HG03442 (cell line): Measurements from ENCODE around the gene FYN.

Experiments used
- ATAC-seq: cut with Tn5 transposase; IDR thresholded peaks from one replicate; pipeline ENCODE4 v1.9.1; 2021; ENCODE audit warnings: mild to moderate bottlenecking, moderate library complexity; ENCODE audit not compliant: unreplicated experiment

The FYN gene

GRCh38 chr6:111734068-111735061 is 138.9 kb downstream of the FYN start:
- no peak for ATAC-seq

GRCh38 chr6:111732390-111732789 is 140.9 kb downstream of the FYN start:
- no peak for ATAC-seq

GRCh38 chr6:111731456-111732195 is 141.6 kb downstream of the FYN start:
- ATAC-seq = no peak

- no peak for ATAC-seq
These were observed 142.4 kb downstream of the FYN start for GRCh38 chr6:111730864-111731263.

- ATAC-seq = no peak
These were observed 145.4 kb downstream of the FYN start for GRCh38 chr6:111727802-111728201.

GRCh38 chr6:111727041-111727440 is 146.2 kb downstream of the FYN start:
- no peak for ATAC-seq

- no peak for ATAC-seq
These were observed 147.7 kb downstream of the FYN start for GRCh38 chr6:111725446-111726112.

- peak; percentile 99 for ATAC-seq
These were observed 148.7 kb downstream of the FYN start for GRCh38 chr6:111724505-111724904.

GRCh38 chr6:111724039-111724438 is 149.2 kb downstream of the FYN start:
- ATAC-seq = peak; percentile 26

GRCh38 chr6:111723412-111723970 is 149.8 kb downstream of the FYN start:
- ATAC-seq = no peak

GRCh38 chr6:111722179-111722731 is 151.0 kb downstream of the FYN start:
- no peak for ATAC-seq

- ATAC-seq = no peak
These were observed 151.5 kb downstream of the FYN start for GRCh38 chr6:111721753-111722154.

- ATAC-seq = no peak
These were observed 152.2 kb downstream of the FYN start for GRCh38 chr6:111720931-111721496.

- ATAC-seq = no peak
These were observed 154.3 kb downstream of the FYN start for GRCh38 chr6:111718990-111719389.

- no peak for ATAC-seq
These were observed 154.9 kb downstream of the FYN start for GRCh38 chr6:111718326-111718725.

- no peak for ATAC-seq
These were observed 155.6 kb downstream of the FYN start for GRCh38 chr6:111717621-111718020.

GRCh38 chr6:111716325-111716724 is 156.9 kb downstream of the FYN start:
- no peak for ATAC-seq

GRCh38 chr6:111715321-111715720 is 157.9 kb downstream of the FYN start:
- no peak for ATAC-seq

- no peak for ATAC-seq
These were observed 158.6 kb downstream of the FYN start for GRCh38 chr6:111714416-111715270.
